GM06990 (cell line): Measurements from ENCODE around the gene GUCY1B1.
A peak's percentile ranks its signal among the peaks of the same experiment; 100 is the strongest.

Experiments
- DNase-seq: peaks from one replicate; pipeline ENCODE4 v3.0.0-alpha.2; 2011; ENCODE audit not compliant: insufficient read length; ENCODE audit errors: extremely low read depth
- H3K27me3 ChIP-seq: replicated peaks from 2 replicates; pipeline ENCODE4 v1.6.0; 2011; ENCODE audit warnings: low read length; ENCODE audit not compliant: control insufficient read depth, insufficient read depth
- H3K36me3 ChIP-seq: 2 replicates; pipeline ENCODE4 v1.5.1; 2011; ENCODE audit warnings: low read length; ENCODE audit not compliant: control insufficient read depth, insufficient read depth
- H3K4me3 ChIP-seq: replicated peaks from 2 replicates; pipeline ENCODE4 v1.5.1; 2011; ENCODE audit warnings: low read depth, mild to moderate bottlenecking, control low read depth, low read length
- TF ChIP-seq, protein P1 (sequence below): IDR thresholded peaks from 2 replicates; pipeline ENCODE4 v1.5.1; 2011; ENCODE audit warnings: low read length, control low read depth, mild to moderate bottlenecking, inconsistent platforms; ENCODE audit not compliant: insufficient read depth, poor library complexity, severe bottlenecking

The GUCY1B1 gene

DNA sequence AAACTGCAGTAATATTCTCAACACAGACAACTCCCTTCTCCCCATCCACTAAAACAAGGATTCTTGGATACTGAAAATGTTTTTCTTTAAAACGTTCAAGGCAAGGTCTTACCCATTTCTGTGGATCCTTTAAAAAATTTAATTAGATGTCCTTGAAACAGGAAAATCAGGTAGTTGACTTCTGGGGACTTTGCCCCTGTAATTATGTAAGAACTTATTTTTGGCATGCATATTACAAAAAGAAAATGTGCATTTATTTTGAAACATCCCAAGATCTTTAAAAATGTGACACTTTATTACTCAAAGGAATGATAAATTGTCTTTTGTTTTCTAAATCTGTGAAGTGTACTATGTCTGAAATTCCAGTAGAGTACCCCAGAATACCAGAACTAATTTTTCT lies 25.8 kb downstream of the GUCY1B1 start:
- TF ChIP-seq, protein P1, sequence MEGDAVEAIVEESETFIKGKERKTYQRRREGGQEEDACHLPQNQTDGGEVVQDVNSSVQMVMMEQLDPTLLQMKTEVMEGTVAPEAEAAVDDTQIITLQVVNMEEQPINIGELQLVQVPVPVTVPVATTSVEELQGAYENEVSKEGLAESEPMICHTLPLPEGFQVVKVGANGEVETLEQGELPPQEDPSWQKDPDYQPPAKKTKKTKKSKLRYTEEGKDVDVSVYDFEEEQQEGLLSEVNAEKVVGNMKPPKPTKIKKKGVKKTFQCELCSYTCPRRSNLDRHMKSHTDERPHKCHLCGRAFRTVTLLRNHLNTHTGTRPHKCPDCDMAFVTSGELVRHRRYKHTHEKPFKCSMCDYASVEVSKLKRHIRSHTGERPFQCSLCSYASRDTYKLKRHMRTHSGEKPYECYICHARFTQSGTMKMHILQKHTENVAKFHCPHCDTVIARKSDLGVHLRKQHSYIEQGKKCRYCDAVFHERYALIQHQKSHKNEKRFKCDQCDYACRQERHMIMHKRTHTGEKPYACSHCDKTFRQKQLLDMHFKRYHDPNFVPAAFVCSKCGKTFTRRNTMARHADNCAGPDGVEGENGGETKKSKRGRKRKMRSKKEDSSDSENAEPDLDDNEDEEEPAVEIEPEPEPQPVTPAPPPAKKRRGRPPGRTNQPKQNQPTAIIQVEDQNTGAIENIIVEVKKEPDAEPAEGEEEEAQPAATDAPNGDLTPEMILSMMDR = no peak
- Histone ChIP-seq H3K36me3 (no peaks in the 10 kb centered on the region), H3K4me3 (no peak overlapping the region), H3K27me3 (no peaks in the 10 kb centered on the region)
- DNase-seq = no peak

DNA sequence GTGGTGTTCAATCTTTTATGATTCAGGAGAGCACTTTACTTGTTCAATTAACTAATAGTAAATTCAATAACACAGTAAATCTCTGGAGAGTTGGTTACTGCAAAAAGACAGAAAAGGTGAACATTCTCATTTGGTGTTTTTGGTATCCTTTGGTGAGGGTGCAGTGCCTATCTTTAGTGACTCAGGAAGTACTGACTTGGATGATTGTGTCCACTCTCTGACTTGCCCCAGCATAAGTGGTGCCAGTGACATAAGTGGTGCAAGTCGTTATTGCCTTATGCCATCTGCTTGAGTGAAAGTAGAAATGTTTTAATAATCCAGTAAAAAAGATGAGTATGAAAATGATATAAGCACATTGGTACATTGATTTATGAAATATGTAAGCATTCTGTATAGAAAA lies 27.0 kb downstream of the GUCY1B1 start:
- no peaks in the 10 kb centered on the region for H3K36me3 ChIP-seq
- H3K4me3 ChIP-seq = no peak overlapping the region
- H3K27me3 ChIP-seq = no peaks in the 10 kb centered on the region
- DNase-seq = no peak
- TF ChIP-seq, protein P1 = no peak

- H3K4me3 ChIP-seq = no peak overlapping the region
These were observed 28.4 kb downstream of the GUCY1B1 start for GRCh38 chr4:155787113-155787710.

DNA sequence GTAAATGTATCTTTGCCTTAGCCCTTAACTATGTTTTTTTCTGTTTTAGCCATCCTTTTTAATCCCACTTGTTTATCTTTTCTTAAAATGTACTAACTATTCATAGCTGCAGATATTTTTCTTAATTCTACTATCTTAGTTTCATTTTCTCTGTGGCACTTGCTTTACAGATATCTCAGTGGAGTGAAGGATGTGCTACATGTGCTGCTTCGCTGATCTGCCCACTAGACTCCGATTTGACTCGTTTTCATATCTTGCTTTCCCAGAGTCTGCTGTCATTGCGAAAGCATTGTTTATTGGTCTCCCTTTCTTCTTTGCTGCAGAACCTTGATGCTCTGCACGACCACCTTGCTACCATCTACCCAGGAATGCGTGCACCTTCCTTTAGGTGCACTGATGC lies 30.6 kb downstream of the GUCY1B1 start:
- TF ChIP-seq, protein P1 = no peak
- H3K27me3 ChIP-seq = no peaks in the 10 kb centered on the region
- no peak for DNase-seq
- H3K4me3 ChIP-seq = no peak overlapping the region
- H3K36me3 ChIP-seq = no peaks in the 10 kb centered on the region

More at GRCh38 chr4:155787113-155787710, 28.4 kb downstream of the GUCY1B1 start:
- TF ChIP-seq, protein P1 = peak; percentile 90
- H3K36me3 ChIP-seq = no peaks in the 10 kb centered on the region
- no peaks in the 10 kb centered on the region for H3K27me3 ChIP-seq
- peak; percentile 6 for DNase-seq

GRCh38 chr4:155789982-155790381 lies 31.2 kb downstream of the GUCY1B1 start:
- Histone ChIP-seq H3K27me3 (no peaks in the 10 kb centered on the region), H3K4me3 (no peak overlapping the region), H3K36me3 (no peaks in the 10 kb centered on the region)
- no peak for DNase-seq
- TF ChIP-seq, protein P1 = no peak
